Measurements from ENCODE around the gene RXRG.

Gene RXRG

GRCh38 chr1:165444897-165445370 lies at the start of gene RXRG:
Gene RXRG, minus strand, starts transcription at chr1:165445126. Its CDS starts 233 bp downstream, at chr1:165444893.
- no peak for TF ChIP-seq CTCF (IDR thresholded peaks at IDR 0.05; ENCODE audit: low read depth, low read length, missing control alignments)
- H3K4me3 ChIP-seq (replicated peaks; ENCODE audit: low read depth, low read length): no peak within 1 kb of the TSS
- DNase-seq (ENCODE audit: extremely low read depth, low read depth): no peak

- DNase-seq (ENCODE audit: extremely low read depth, low read depth): no peak
- no peak for TF ChIP-seq CTCF (IDR thresholded peaks at IDR 0.05; ENCODE audit: low read depth, low read length, missing control alignments)
- H3K4me3 ChIP-seq (replicated peaks; ENCODE audit: low read depth, low read length): no peak overlapping the region
These were observed 48.0 kb upstream of the RXRG start for GRCh38 chr1:165492845-165493373.

GRCh38 chr1:165490175-165490574 lies 45.2 kb upstream of the RXRG start:
- H3K4me3 ChIP-seq (replicated peaks; ENCODE audit: low read depth, low read length): no peak overlapping the region
- TF ChIP-seq CTCF (IDR thresholded peaks at IDR 0.05; ENCODE audit: low read depth, low read length, missing control alignments): no peak
- no peak for DNase-seq (ENCODE audit: extremely low read depth, low read depth)

GRCh38 chr1:165487921-165488320 lies 43.0 kb upstream of the RXRG start:
- DNase-seq (ENCODE audit: extremely low read depth, low read depth): no peak
- no peak overlapping the region for H3K4me3 ChIP-seq (replicated peaks; ENCODE audit: low read depth, low read length)
- TF ChIP-seq CTCF (IDR thresholded peaks at IDR 0.05; ENCODE audit: low read depth, low read length, missing control alignments): no peak

GRCh38 chr1:165486663-165487062 lies 41.7 kb upstream of the RXRG start:
- no peak for DNase-seq (ENCODE audit: extremely low read depth, low read depth)

GRCh38 chr1:165485716-165486115 lies 40.8 kb upstream of the RXRG start:
- no peak for DNase-seq (ENCODE audit: extremely low read depth, low read depth)
- no peak overlapping the region for H3K4me3 ChIP-seq (replicated peaks; ENCODE audit: low read depth, low read length)
- no peak for TF ChIP-seq CTCF (IDR thresholded peaks at IDR 0.05; ENCODE audit: low read depth, low read length, missing control alignments)

More at GRCh38 chr1:165486663-165487062, 41.7 kb upstream of the RXRG start:
- no peak overlapping the region for H3K4me3 ChIP-seq (replicated peaks; ENCODE audit: low read depth, low read length)
- no peak for TF ChIP-seq CTCF (IDR thresholded peaks at IDR 0.05; ENCODE audit: low read depth, low read length, missing control alignments)

- TF ChIP-seq CTCF (IDR thresholded peaks at IDR 0.05; ENCODE audit: low read depth, low read length, missing control alignments): no peak
- no peak for DNase-seq (ENCODE audit: extremely low read depth, low read depth)
- no peak overlapping the region for H3K4me3 ChIP-seq (replicated peaks; ENCODE audit: low read depth, low read length)
These were observed 39.6 kb upstream of the RXRG start for GRCh38 chr1:165484532-165484931.
